Keratinocyte (primary cell): ENCODE data around the gene NRROS. TPM values are rescaled to one million over a fixed set of nuclear protein-coding genes. Genes with fewer than 3 reads are reported as not detected.

Experiments used
- DNase-seq: peaks from one replicate; pipeline ENCODE4 v3.0.0-alpha.2; 2011; ENCODE audit warnings: low read depth, missing footprints, low spot score
- FAIRE-seq: peaks from 2 replicates; lab custom pipeline; 2011; peaks lifted over from hg19 to GRCh38; lab: Jason Lieb, UNC
- H2AFZ ChIP-seq: 2 replicates; pipeline ENCODE4 v1.6.0; 2012; ENCODE audit warnings: low read length, control low read depth, inconsistent platforms; ENCODE audit not compliant: control insufficient read depth
- H3K27ac ChIP-seq: 2 replicates; pipeline ENCODE4 v1.5.1; 2011; ENCODE audit warnings: low read length; ENCODE audit not compliant: control insufficient read depth, insufficient read depth
- H3K27me3 ChIP-seq: 3 replicates; pipeline ENCODE4 v1.6.0; 2011; ENCODE audit warnings: low read length; ENCODE audit not compliant: control insufficient read depth, insufficient read depth; ENCODE audit errors: extremely low read depth
- H3K36me3 ChIP-seq, 2 experiments: 2 replicates in 1 of 2; 3 replicates in 1 of 2; pipeline ENCODE4 v1.5.1; 2011; ENCODE audit warnings: low read length in 2 of 2, mild to moderate bottlenecking in 1 of 2; ENCODE audit not compliant: control insufficient read depth in 2 of 2, insufficient read depth in 2 of 2; ENCODE audit errors: extremely low read depth in 1 of 2
- H3K4me1 ChIP-seq: 3 replicates; pipeline ENCODE4 v1.5.1; 2011; ENCODE audit warnings: low read length; ENCODE audit not compliant: control insufficient read depth, insufficient read depth; ENCODE audit errors: extremely low read depth
- H3K4me2 ChIP-seq: 3 replicates; pipeline ENCODE4 v1.6.0; 2011; ENCODE audit warnings: low read depth, low read length; ENCODE audit not compliant: control insufficient read depth, insufficient read depth; ENCODE audit errors: extremely low read depth
- H3K4me3 ChIP-seq, 3 experiments: fragments of 200-600 bp in 1 of 3; sonication (generic) in 1 of 3; 2 replicates in 2 of 3; 3 replicates in 1 of 3; pipeline ENCODE4 v1.5.1; 2011 to 2016; ENCODE audit warnings: low read length in 3 of 3, mild to moderate bottlenecking in 3 of 3, control low read depth in 2 of 3, inconsistent platforms in 1 of 3, low read depth in 1 of 3, mixed read lengths in 1 of 3, mixed run types in 1 of 3, moderate library complexity in 1 of 3; ENCODE audit not compliant: control insufficient read depth in 2 of 3, insufficient read depth in 2 of 3; ENCODE audit errors: extremely low read depth in 1 of 3
- H3K79me2 ChIP-seq: 2 replicates; pipeline ENCODE4 v1.6.0; 2012; ENCODE audit warnings: low read length; ENCODE audit not compliant: control insufficient read depth, insufficient read depth
- H3K9ac ChIP-seq: 3 replicates; pipeline ENCODE4 v1.6.0; 2011; ENCODE audit warnings: low read length; ENCODE audit not compliant: control insufficient read depth, insufficient read depth; ENCODE audit errors: extremely low read depth
- H3K9me1 ChIP-seq: 3 replicates; pipeline ENCODE4 v1.6.0; 2011; ENCODE audit warnings: low read length; ENCODE audit not compliant: control insufficient read depth, insufficient read depth; ENCODE audit errors: extremely low read depth
- H3K9me3 ChIP-seq: 2 replicates; pipeline ENCODE4 v1.5.1; 2012; ENCODE audit warnings: low read depth, low read length; ENCODE audit not compliant: control insufficient read depth
- H4K20me1 ChIP-seq: 3 replicates; pipeline ENCODE4 v1.6.0; 2011; ENCODE audit warnings: low read length; ENCODE audit not compliant: control insufficient read depth, insufficient read depth; ENCODE audit errors: extremely low read depth
- CTCF ChIP-seq, 3 experiments: IDR thresholded peaks in 1 of 3; conservative IDR thresholded peaks in 1 of 3; optimal IDR thresholded peaks in 1 of 3; 2 replicates in 2 of 3; 3 replicates in 1 of 3; pipeline versions ENCODE3 to v1.5.1; 2011; ENCODE audit warnings: low read length in 3 of 3, mild to moderate bottlenecking in 3 of 3, moderate library complexity in 2 of 3, control low read depth in 1 of 3, inconsistent platforms in 1 of 3; ENCODE audit not compliant: insufficient read depth in 2 of 3; ENCODE audit errors: extremely low read depth in 1 of 3
- EZH2 ChIP-seq: IDR thresholded peaks from one replicate; pipeline ENCODE4 v1.6.1; 2012; ENCODE audit warnings: inconsistent platforms, mild to moderate bottlenecking, low read length, moderate library complexity
- dilution Hi-C: fragments of 300-500 bp; cut with MboI; formaldehyde crosslinking; loops from one replicate; pipeline ENCODE4 v1.7.0; 2020; ENCODE audit warnings: low sequenced_read_pairs; ENCODE audit not compliant: extremely low pct_ligation_motif_present
- polyA plus RNA-seq, 5 experiments: library from polyadenylated mRNA; depleted of rRNA in 3 of 5; stranded (reverse) in 3 of 5; stranded (forward) in 1 of 5; unstranded in 1 of 5; fragments of >200 nt; gene quantifications; 1 replicate in 1 of 5; 2 replicates in 3 of 5; 3 replicates in 1 of 5; pipeline versions ENCODE4 v1.2.1 to v1.2.3, GENCODE V29; 2011 to 2012; ENCODE audit warnings: missing spikeins in 2 of 5, low read depth in 1 of 5, low replicate concordance in 1 of 5

Gene NRROS
- polyA plus RNA-seq, 1 donor (not counting 4 experiments of a cell fraction or from before 2014, with no cell fraction given): 0.03 TPM

GRCh38 chr3:196608693-196609092 is 30.8 kb upstream of the NRROS start:
- Histone ChIP-seq H3K27ac (no peak overlapping the region), H3K4me1 (no peaks in the 10 kb centered on the region), H3K9me1 (no peaks in the 10 kb centered on the region), H3K4me2 (no peak overlapping the region), H3K9ac (no peak overlapping the region), H3K27me3 (peaks cover 3% of the 10 kb centered on the region), H2AFZ (no peak overlapping the region), H3K4me3 (no peak overlapping the region), H3K79me2 (no peaks in the 10 kb centered on the region), H4K20me1 (no peaks in the 10 kb centered on the region), H3K36me3 (no peaks in the 10 kb centered on the region), H3K9me3 (no peaks in the 10 kb centered on the region)
- TF ChIP-seq CTCF (optimal IDR thresholded peaks at IDR 0.05 in 1 of 3, IDR thresholded peaks at IDR 0.05 in 1 of 3, conservative IDR thresholded peaks at IDR 0.05 in 1 of 3; ENCODE audit: extremely low read depth in 1 of 3, insufficient read depth in 2 of 3, low read length in 3 of 3) (no peak), EZH2 (no peak)
- FAIRE-seq: no peak
- DNase-seq: no peak
- dilution Hi-C loops: no loop called here

- no peaks in the 10 kb centered on the region for H3K9me3 ChIP-seq
- H4K20me1 ChIP-seq: no peaks in the 10 kb centered on the region
- DNase-seq (peak; percentile 66), FAIRE-seq (peak; percentile 62)
- H3K36me3 ChIP-seq: no peaks in the 10 kb centered on the region
- dilution Hi-C loops: no loop called here
- H3K79me2 ChIP-seq: no peaks in the 10 kb centered on the region
- H3K27me3 ChIP-seq: peaks cover 3% of the 10 kb centered on the region
- H3K9me1 ChIP-seq: no peaks in the 10 kb centered on the region
- H3K4me1 ChIP-seq: no peaks in the 10 kb centered on the region
- H3K9ac ChIP-seq: no peak overlapping the region
- TF ChIP-seq EZH2 (no peak), CTCF (optimal IDR thresholded peaks at IDR 0.05 in 1 of 3, IDR thresholded peaks at IDR 0.05 in 1 of 3, conservative IDR thresholded peaks at IDR 0.05 in 1 of 3; ENCODE audit: extremely low read depth in 1 of 3, insufficient read depth in 2 of 3, low read length in 3 of 3) (peak; percentile 61 to 94 (median 82))
- H3K27ac ChIP-seq: no peak overlapping the region
- H3K4me3 ChIP-seq: no peak overlapping the region
- H3K4me2 ChIP-seq: peak overlapping the region; percentile 17
- H2AFZ ChIP-seq: no peak overlapping the region
Observed at GRCh38 chr3:196609343-196609775, 30.1 kb upstream of the NRROS start.
